Heart left ventricle (tissue), 13 donors: Measurements from ENCODE around the gene RHOH.

ENCODE experiments used
- POLR2A ChIP-seq, 2 donors: fragments of 450-650 bp; IDR thresholded peaks; one replicate each; pipeline ENCODE4 v1.6.1; 2017; ENCODE audit warnings: antibody characterized with exemption in 2 of 2, mild to moderate bottlenecking in 2 of 2, moderate library complexity in 2 of 2
- TF ChIP-seq, protein P1 (sequence below), 12 donors: fragments of 200-600 bp; sonication (generic) in 4 of 12; IDR thresholded peaks; one replicate each; pipeline versions ENCODE4 v1.5.0 to v1.8.0; 2018 to 2022; ENCODE audit warnings: antibody characterized with exemption in 12 of 12, mild to moderate bottlenecking in 5 of 12
- donor health status: ischemic (EF 13 %, LVEDD 7.1; RV severe dilation, severe dysfunction).
- donor health status: DM: no; HTN: yes; CAD: no.
- donor health status: DM: no; HTN: no; CAD: no.
- donor health status: ischemic (EF 25% LVEDD 6.9; RV normal size, moderate dysfunction).
- donor health status: ischemic (EF 25% LVEDD 5.7; RV mildly dilated, moderate dysfunction).
- donor health status: ischemic (EF 35%, LVEDD 5.7; RV mildly dilated, moderate dysfunction).
- donor health status: nonischemic (EF 11% LVEDD 7.7; RV severe dilation, severe dysfunction).
- donor health status: DM: yes; HTN: yes; CAD: no.
- donor health status: PGD.
- donor health status: ischemic (EF 29% LVEDD 5.4; RV normal size, mild dysfunction).
- donor health status: nonischemic (EF 23%, LVEDD 6.1; RV moderate dilation, normal function).

DNA sequence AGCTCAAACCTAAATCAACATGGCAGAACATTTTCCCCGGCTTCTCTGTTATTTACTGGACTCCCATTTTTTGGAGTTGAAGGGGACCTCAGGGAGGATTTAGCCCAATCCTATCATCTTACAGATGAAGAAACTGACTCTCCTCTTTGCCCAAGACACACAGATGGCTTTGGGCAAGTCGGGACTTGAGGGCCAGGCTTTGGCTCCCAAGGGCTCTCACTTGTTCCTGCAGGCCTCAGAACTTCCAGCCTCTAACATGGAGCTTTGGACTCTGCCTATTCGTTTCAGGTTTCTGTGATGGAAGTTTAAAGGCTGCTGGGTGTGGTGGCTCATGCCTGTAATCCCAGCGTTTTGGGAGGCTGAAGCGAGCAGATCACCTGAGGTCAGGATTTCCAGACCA, 59.5 kb downstream of the RHOH start:
- TF ChIP-seq, protein P1, sequence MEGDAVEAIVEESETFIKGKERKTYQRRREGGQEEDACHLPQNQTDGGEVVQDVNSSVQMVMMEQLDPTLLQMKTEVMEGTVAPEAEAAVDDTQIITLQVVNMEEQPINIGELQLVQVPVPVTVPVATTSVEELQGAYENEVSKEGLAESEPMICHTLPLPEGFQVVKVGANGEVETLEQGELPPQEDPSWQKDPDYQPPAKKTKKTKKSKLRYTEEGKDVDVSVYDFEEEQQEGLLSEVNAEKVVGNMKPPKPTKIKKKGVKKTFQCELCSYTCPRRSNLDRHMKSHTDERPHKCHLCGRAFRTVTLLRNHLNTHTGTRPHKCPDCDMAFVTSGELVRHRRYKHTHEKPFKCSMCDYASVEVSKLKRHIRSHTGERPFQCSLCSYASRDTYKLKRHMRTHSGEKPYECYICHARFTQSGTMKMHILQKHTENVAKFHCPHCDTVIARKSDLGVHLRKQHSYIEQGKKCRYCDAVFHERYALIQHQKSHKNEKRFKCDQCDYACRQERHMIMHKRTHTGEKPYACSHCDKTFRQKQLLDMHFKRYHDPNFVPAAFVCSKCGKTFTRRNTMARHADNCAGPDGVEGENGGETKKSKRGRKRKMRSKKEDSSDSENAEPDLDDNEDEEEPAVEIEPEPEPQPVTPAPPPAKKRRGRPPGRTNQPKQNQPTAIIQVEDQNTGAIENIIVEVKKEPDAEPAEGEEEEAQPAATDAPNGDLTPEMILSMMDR (IDR thresholded peaks at IDR 0.05), result no peak
- TF ChIP-seq POLR2A (IDR thresholded peaks at IDR 0.05), result no peak
